NCI-H2171 (cell line): ENCODE data around the gene DPPA3.
"Not testable (repeated sequence)": the region's sequence is repeated elsewhere in the genome, so short reads cannot be mapped to it uniquely, and the experiment has no call there.

ENCODE experiments used
- DNase-seq: peaks from one replicate; lab custom pipeline; 2025; lab: John Stamatoyannopoulos, UW

The DPPA3 gene

GRCh38 chr12:7730984-7731383 is 19.8 kb downstream of the DPPA3 start:
- DNase-seq, result not testable (repeated sequence)

- no peak for DNase-seq
Observed at GRCh38 chr12:7731486-7731885, 20.3 kb downstream of the DPPA3 start.

GRCh38 chr12:7732993-7733392 is 21.8 kb downstream of the DPPA3 start:
- no peak for DNase-seq

- no peak for DNase-seq
Observed at GRCh38 chr12:7747246-7747645, 36.0 kb downstream of the DPPA3 start, which contains the start of gene CLEC4C. TSS of gene CLEC4C (minus strand) at chr12:7747375. CDS start at chr12:7747348, 27 bp downstream.

- DNase-seq, result no peak
Observed at GRCh38 chr12:7748852-7749251, 37.6 kb downstream of the DPPA3 start.

- no peak for DNase-seq
Observed at GRCh38 chr12:7749442-7749841, 38.2 kb downstream of the DPPA3 start.

- DNase-seq, result no peak
Observed at GRCh38 chr12:7750350-7750749, 39.1 kb downstream of the DPPA3 start.

GRCh38 chr12:7751394-7751793 is 40.2 kb downstream of the DPPA3 start:
- DNase-seq, result no peak

GRCh38 chr12:7751941-7752922 is 41.0 kb downstream of the DPPA3 start:
- not testable (repeated sequence) for DNase-seq

GRCh38 chr12:7755668-7756067 is 44.4 kb downstream of the DPPA3 start:
- not testable (repeated sequence) for DNase-seq

GRCh38 chr12:7756993-7757392 is 45.8 kb downstream of the DPPA3 start:
- no peak for DNase-seq

- DNase-seq, result no peak
Observed at GRCh38 chr12:7758766-7759140, 47.5 kb downstream of the DPPA3 start.
